GM20431 (cell line): ENCODE data around the gene ZMIZ1.

Experiments used
- in situ Hi-C: fragments of 300-500 bp; cut with MseI, MboI; formaldehyde crosslinking; loops from one replicate; pipeline ENCODE4 v1.15.0; 2020; ENCODE audit warnings: low sequenced_read_pairs; ENCODE audit not compliant: unreplicated experiment

The ZMIZ1 gene

GRCh38 chr10:79234391-79235315 is 165.9 kb downstream of the ZMIZ1 start:
- in situ Hi-C loops, result no loop called here

- in situ Hi-C loops, result no loop called here
These were observed 167.1 kb downstream of the ZMIZ1 start for GRCh38 chr10:79235765-79236432.

GRCh38 chr10:79236433-79236765 is 167.6 kb downstream of the ZMIZ1 start:
- in situ Hi-C loops, result no loop called here

GRCh38 chr10:79237454-79238157 is 168.8 kb downstream of the ZMIZ1 start:
- in situ Hi-C loops, result no loop called here

GRCh38 chr10:79238158-79238520 is 169.4 kb downstream of the ZMIZ1 start:
- in situ Hi-C loops, result no loop called here

GRCh38 chr10:79238606-79239005 is 169.8 kb downstream of the ZMIZ1 start:
- in situ Hi-C loops, result no loop called here

GRCh38 chr10:79239275-79239779 is 170.6 kb downstream of the ZMIZ1 start:
- in situ Hi-C loops, result no loop called here

- in situ Hi-C loops, result no loop called here
These were observed 171.3 kb downstream of the ZMIZ1 start for GRCh38 chr10:79239924-79240581.

GRCh38 chr10:79241629-79241989 is 172.8 kb downstream of the ZMIZ1 start:
- in situ Hi-C loops, result no loop called here

- in situ Hi-C loops, result no loop called here
These were observed 173.3 kb downstream of the ZMIZ1 start for GRCh38 chr10:79241990-79242619.

- in situ Hi-C loops, result no loop called here
These were observed 173.9 kb downstream of the ZMIZ1 start for GRCh38 chr10:79242620-79243152.

GRCh38 chr10:79243181-79244067 is 174.7 kb downstream of the ZMIZ1 start:
- in situ Hi-C loops, result no loop called here

GRCh38 chr10:79244068-79244442 is 175.3 kb downstream of the ZMIZ1 start:
- in situ Hi-C loops, result no loop called here

- in situ Hi-C loops, result no loop called here
These were observed 176.2 kb downstream of the ZMIZ1 start for GRCh38 chr10:79244841-79245504.

GRCh38 chr10:79245539-79246208 is 176.9 kb downstream of the ZMIZ1 start:
- in situ Hi-C loops, result no loop called here

GRCh38 chr10:79246209-79246581 is 177.4 kb downstream of the ZMIZ1 start:
- in situ Hi-C loops, result no loop called here

- in situ Hi-C loops, result no loop called here
These were observed 178.0 kb downstream of the ZMIZ1 start for GRCh38 chr10:79246606-79247275.
